Anterior cingulate cortex (tissue), 58 donors: ENCODE results near the gene IFT80.
A peak's percentile ranks its signal among the peaks of the same experiment; 100 is the strongest.

Experiments used
- DNase-seq, 58 donors: peaks; one replicate each; lab custom pipeline; 2025; lab: John Stamatoyannopoulos, UW

IFT80 gene

GRCh38 chr3:160399125-160400029, at the start of gene IFT80, which contains the start of gene SMC4:
IFT80 (minus strand) TSS chr3:160399225; CDS start chr3:160384600, 14,625 bp downstream.
SMC4 (plus strand) TSS chr3:160399650; CDS start chr3:160400827, 1,177 bp downstream.
- DNase-seq, result peak; percentile 56 to 95 (median 90)

GRCh38 chr3:160447544-160447943, 48.5 kb upstream of the IFT80 start:
- DNase-seq, result no peak

- no peak for DNase-seq
These were observed 47.6 kb upstream of the IFT80 start for GRCh38 chr3:160446522-160447056.

GRCh38 chr3:160445854-160446253, 46.8 kb upstream of the IFT80 start:
- no peak for DNase-seq

GRCh38 chr3:160444411-160444810, 45.4 kb upstream of the IFT80 start:
- no peak for DNase-seq

- no peak for DNase-seq
These were observed 41.7 kb upstream of the IFT80 start for GRCh38 chr3:160440687-160441086.

- DNase-seq, result no peak
These were observed 38.0 kb upstream of the IFT80 start for GRCh38 chr3:160437083-160437455.

- DNase-seq, result no peak
These were observed 36.7 kb upstream of the IFT80 start for GRCh38 chr3:160435747-160436146.

- no peak for DNase-seq
These were observed 36.1 kb upstream of the IFT80 start for GRCh38 chr3:160435095-160435494.

GRCh38 chr3:160434071-160434470, 35.0 kb upstream of the IFT80 start:
- no peak for DNase-seq

GRCh38 chr3:160427832-160428424, 28.9 kb upstream of the IFT80 start:
- no peak for DNase-seq

GRCh38 chr3:160417311-160417710, 18.3 kb upstream of the IFT80 start:
- DNase-seq, result no peak

- peak in 44 of 58 donors; percentile 1 to 71 (median 30) for DNase-seq
These were observed 14.7 kb upstream of the IFT80 start for GRCh38 chr3:160413613-160414248.

- DNase-seq, result no peak
These were observed 13.5 kb upstream of the IFT80 start for GRCh38 chr3:160412477-160412876.

GRCh38 chr3:160409812-160410610, 11.0 kb upstream of the IFT80 start:
- no peak for DNase-seq

GRCh38 chr3:160403796-160404470, 4.9 kb upstream of the IFT80 start:
- no peak for DNase-seq

- DNase-seq, result no peak
These were observed 4.1 kb upstream of the IFT80 start for GRCh38 chr3:160403028-160403545.

GRCh38 chr3:160402221-160403027, 3.4 kb upstream of the IFT80 start:
- no peak for DNase-seq
